Tibial nerve (tissue), 4 donors: ENCODE measurements around the gene KRT14.

Experiments used
- CTCF ChIP-seq, 5 experiments: fragments of 200-600 bp in 3 of 5; fragments of 450-650 bp in 2 of 5; sonication (generic) in 3 of 5; IDR thresholded peaks; one replicate each; pipeline ENCODE4 v1.5.1; 2016 to 2019; ENCODE audit warnings: antibody characterized with exemption in 5 of 5, mild to moderate bottlenecking in 3 of 5, moderate library complexity in 2 of 5
- EP300 ChIP-seq, 2 donors: sonication (generic); formaldehyde crosslinking; IDR thresholded peaks; one replicate each; pipeline ENCODE4 v1.6.1; 2017; ENCODE audit warnings: antibody characterized with exemption in 2 of 2, mild to moderate bottlenecking in 1 of 2
- POLR2A ChIP-seq, 2 donors: fragments of 450-650 bp; IDR thresholded peaks; one replicate each; pipeline ENCODE4 v1.6.1; 2017; ENCODE audit warnings: antibody characterized with exemption in 2 of 2, mild to moderate bottlenecking in 2 of 2, moderate library complexity in 2 of 2

- TF ChIP-seq POLR2A (IDR thresholded peaks at IDR 0.05) = no peak
- no peak for TF ChIP-seq CTCF (IDR thresholded peaks at IDR 0.05)
- TF ChIP-seq EP300 (IDR thresholded peaks at IDR 0.05) = no peak
Observed at GRCh38 chr17:41619036-41619926, 32.6 kb upstream of the KRT14 start.
